Mesendoderm (in vitro differentiated cells): ENCODE results near the gene NNMT.
A peak's percentile ranks its signal among the peaks of the same experiment; 100 is the strongest.

Experiments
- DNase-seq: peaks from one replicate; pipeline ENCODE4 v3.0.0; 2013
- H2AK5ac ChIP-seq: 2 replicates; pipeline ENCODE4 v1.6.1; 2013; ENCODE audit warnings: low read length, inconsistent platforms
- H2BK120ac ChIP-seq: 2 replicates; pipeline ENCODE4 v1.6.1; 2013; ENCODE audit warnings: low read depth, mild to moderate bottlenecking, low read length, moderate library complexity, mixed read lengths
- H2BK15ac ChIP-seq: replicated peaks from 2 replicates; pipeline ENCODE4 v1.6.1; 2013; ENCODE audit warnings: low read depth, mild to moderate bottlenecking, moderate library complexity
- H2BK5ac ChIP-seq: 2 replicates; pipeline ENCODE4 v1.6.1; 2013; ENCODE audit warnings: low read length, inconsistent platforms
- H3K18ac ChIP-seq: 2 replicates; pipeline ENCODE4 v1.6.1; 2013; ENCODE audit warnings: mild to moderate bottlenecking, low read length, mixed read lengths
- H3K23ac ChIP-seq: one replicate; pipeline ENCODE4 v1.6.1; 2013; ENCODE audit warnings: low read length
- H3K27ac ChIP-seq: 2 replicates; pipeline ENCODE4 v1.5.1; 2013; ENCODE audit warnings: low read depth, mild to moderate bottlenecking, inconsistent platforms, low read length, moderate library complexity
- H3K27me3 ChIP-seq: 2 replicates; pipeline ENCODE4 v1.6.1; 2013; ENCODE audit warnings: low read length, control low read depth, mild to moderate bottlenecking, inconsistent platforms; ENCODE audit not compliant: insufficient read depth, poor library complexity
- H3K36me3 ChIP-seq: 2 replicates; pipeline ENCODE4 v1.6.1; 2013; ENCODE audit warnings: low read length, inconsistent platforms; ENCODE audit not compliant: control insufficient read depth, insufficient read depth
- H3K4ac ChIP-seq: one replicate; pipeline ENCODE4 v1.6.1; 2013; ENCODE audit warnings: low read depth, mild to moderate bottlenecking, low read length, moderate library complexity
- H3K4me1 ChIP-seq: 2 replicates; pipeline ENCODE4 v1.6.1; 2013; ENCODE audit warnings: low read depth, low read length, inconsistent platforms; ENCODE audit not compliant: control insufficient read depth
- H3K4me2 ChIP-seq: 2 replicates; pipeline ENCODE4 v1.6.1; 2013; ENCODE audit warnings: low read length
- H3K4me3 ChIP-seq: 2 replicates; pipeline ENCODE4 v1.5.1; 2013; ENCODE audit warnings: mild to moderate bottlenecking, low read length
- H3K56ac ChIP-seq: one replicate; pipeline ENCODE4 v1.6.1; 2013; ENCODE audit warnings: low read length
- H3K79me1 ChIP-seq: 2 replicates; pipeline ENCODE4 v1.6.1; 2013; ENCODE audit warnings: low read length, inconsistent platforms
- H3K79me2 ChIP-seq: 2 replicates; pipeline ENCODE4 v1.6.1; 2013; ENCODE audit warnings: mild to moderate bottlenecking, low read length; ENCODE audit not compliant: control insufficient read depth, insufficient read depth
- H3K9ac ChIP-seq: 2 replicates; pipeline ENCODE4 v1.6.1; 2013; ENCODE audit warnings: low read length, inconsistent platforms
- H4K5ac ChIP-seq: one replicate; pipeline ENCODE4 v1.6.1; 2013; ENCODE audit warnings: low read length
- H4K8ac ChIP-seq: one replicate; pipeline ENCODE4 v1.6.1; 2013; ENCODE audit warnings: low read depth, mild to moderate bottlenecking, control low read depth, low read length, moderate library complexity
- WGBS: extraction: QIAGEN DNeasy Blood & Tissue Kit; methylation state at CpG from one replicate; pipeline ENCODE4 v1.1.7; 2013; ENCODE audit warnings: low lambda C conversion rate, missing lambda C conversion rate; ENCODE audit not compliant: insufficient coverage; ENCODE audit errors: extremely low coverage; 5-methylcytosine and 5-hydroxymethylcytosine counted together

NNMT gene

GRCh38 chr11:114291842-114292680 is 4.1 kb upstream of the NNMT start:
- no peaks in the 10 kb centered on the region for H3K36me3 ChIP-seq
- no peak overlapping the region for H2BK5ac ChIP-seq
- no peak overlapping the region for H2AK5ac ChIP-seq
- no peaks in the 10 kb centered on the region for H3K4me1 ChIP-seq
- no peak overlapping the region for H4K8ac ChIP-seq
- no peak overlapping the region for H3K27ac ChIP-seq
- H2BK15ac ChIP-seq = no peak overlapping the region
- H4K5ac ChIP-seq = no peak overlapping the region
- no peak overlapping the region for H2BK120ac ChIP-seq
- DNase-seq = no peak
- H3K9ac ChIP-seq = no peak overlapping the region
- no peak overlapping the region for H3K4me2 ChIP-seq
- no CpG with 5 or more reads among the region's 4 CpGs for WGBS
- H3K4me3 ChIP-seq = no peak overlapping the region
- no peak overlapping the region for H3K23ac ChIP-seq
- H3K18ac ChIP-seq = peak overlapping the region; percentile 39
- H3K79me1 ChIP-seq = no peaks in the 10 kb centered on the region
- H3K79me2 ChIP-seq = no peaks in the 10 kb centered on the region
- H3K56ac ChIP-seq = no peak overlapping the region
- H3K27me3 ChIP-seq = no peaks in the 10 kb centered on the region
- no peak overlapping the region for H3K4ac ChIP-seq

- Histone ChIP-seq H4K8ac (no peak overlapping the region), H3K36me3 (no peaks in the 10 kb centered on the region), H3K79me1 (no peaks in the 10 kb centered on the region), H3K4me1 (no peaks in the 10 kb centered on the region), H2AK5ac (no peak overlapping the region), H3K27me3 (no peaks in the 10 kb centered on the region), H3K56ac (no peak overlapping the region), H4K5ac (no peak overlapping the region), H3K4ac (no peak overlapping the region), H2BK5ac (no peak overlapping the region), H3K23ac (peak overlapping the region; percentile 6), H2BK120ac (no peak overlapping the region), H3K79me2 (no peaks in the 10 kb centered on the region), H2BK15ac (no peak overlapping the region), H3K9ac (no peak overlapping the region), H3K4me2 (no peak overlapping the region), H3K18ac (no peak overlapping the region), H3K4me3 (no peak overlapping the region), H3K27ac (no peak overlapping the region)
- DNase-seq = no peak
- WGBS = no CpG with 5 or more reads among the region's 1 CpG
Measured at GRCh38 chr11:114293201-114293711, 2.9 kb upstream of the NNMT start.

GRCh38 chr11:114296605-114297372 is 590 bp downstream of the NNMT start:
- no CpG with 5 or more reads among the region's 7 CpGs for WGBS
- H3K79me2 ChIP-seq = no peaks in the 10 kb centered on the region
- peak overlapping the region; percentile 85 for H2BK15ac ChIP-seq
- no peaks in the 10 kb centered on the region for H3K36me3 ChIP-seq
- H3K4ac ChIP-seq = no peak overlapping the region
- H3K23ac ChIP-seq = no peak overlapping the region
- H2BK120ac ChIP-seq = no peak overlapping the region
- no peak overlapping the region for H3K27ac ChIP-seq
- no peak overlapping the region for H3K9ac ChIP-seq
- no peaks in the 10 kb centered on the region for H3K4me1 ChIP-seq
- H2BK5ac ChIP-seq = no peak overlapping the region
- H3K18ac ChIP-seq = no peak overlapping the region
- no peak overlapping the region for H3K56ac ChIP-seq
- DNase-seq = no peak
- H4K8ac ChIP-seq = no peak overlapping the region
- no peaks in the 10 kb centered on the region for H3K27me3 ChIP-seq
- H2AK5ac ChIP-seq = no peak overlapping the region
- no peak overlapping the region for H3K4me2 ChIP-seq
- no peak overlapping the region for H4K5ac ChIP-seq
- no peaks in the 10 kb centered on the region for H3K79me1 ChIP-seq
- no peak overlapping the region for H3K4me3 ChIP-seq

- H3K4me1 ChIP-seq = no peaks in the 10 kb centered on the region
- H4K5ac ChIP-seq = no peak overlapping the region
- H2AK5ac ChIP-seq = no peak overlapping the region
- no peak overlapping the region for H3K4ac ChIP-seq
- H3K79me1 ChIP-seq = no peaks in the 10 kb centered on the region
- no peak overlapping the region for H3K56ac ChIP-seq
- H3K27ac ChIP-seq = no peak overlapping the region
- no peak overlapping the region for H4K8ac ChIP-seq
- no peak overlapping the region for H3K4me2 ChIP-seq
- H3K23ac ChIP-seq = no peak overlapping the region
- no peak overlapping the region for H2BK5ac ChIP-seq
- no peak overlapping the region for H3K9ac ChIP-seq
- peak; percentile 51 for DNase-seq
- H3K36me3 ChIP-seq = no peaks in the 10 kb centered on the region
- H3K18ac ChIP-seq = no peak overlapping the region
- no peak overlapping the region for H2BK120ac ChIP-seq
- no peak overlapping the region for H3K4me3 ChIP-seq
- H3K27me3 ChIP-seq = no peaks in the 10 kb centered on the region
- H2BK15ac ChIP-seq = no peak overlapping the region
- WGBS = no CpG with 5 or more reads among the region's 8 CpGs
- no peaks in the 10 kb centered on the region for H3K79me2 ChIP-seq
Measured at GRCh38 chr11:114297806-114298709, 1.9 kb downstream of the NNMT start.

- H3K4me3 ChIP-seq = no peak overlapping the region
- H3K23ac ChIP-seq = no peak overlapping the region
- no peaks in the 10 kb centered on the region for H3K79me2 ChIP-seq
- no peak overlapping the region for H3K4me2 ChIP-seq
- no CpG with 5 or more reads among the region's 2 CpGs for WGBS
- H3K27me3 ChIP-seq = no peaks in the 10 kb centered on the region
- H4K5ac ChIP-seq = no peak overlapping the region
- no peak overlapping the region for H4K8ac ChIP-seq
- no peak overlapping the region for H3K18ac ChIP-seq
- no peaks in the 10 kb centered on the region for H3K79me1 ChIP-seq
- no peak overlapping the region for H3K4ac ChIP-seq
- no peak overlapping the region for H2BK15ac ChIP-seq
- no peak for DNase-seq
- no peaks in the 10 kb centered on the region for H3K36me3 ChIP-seq
- H3K27ac ChIP-seq = no peak overlapping the region
- H2AK5ac ChIP-seq = no peak overlapping the region
- no peaks in the 10 kb centered on the region for H3K4me1 ChIP-seq
- H2BK5ac ChIP-seq = no peak overlapping the region
- H3K56ac ChIP-seq = no peak overlapping the region
- no peak overlapping the region for H2BK120ac ChIP-seq
- H3K9ac ChIP-seq = no peak overlapping the region
Measured at GRCh38 chr11:114298710-114299109, 2.5 kb downstream of the NNMT start.
